ENCODE results near the gene HAUS3. TPM values are rescaled to one million over a fixed set of nuclear protein-coding genes. Genes with fewer than 3 reads are reported as not detected.

The HAUS3 gene
- total RNA-seq, 2 donors from 2014 or later, result 3.7 to 4.1 TPM

DNA sequence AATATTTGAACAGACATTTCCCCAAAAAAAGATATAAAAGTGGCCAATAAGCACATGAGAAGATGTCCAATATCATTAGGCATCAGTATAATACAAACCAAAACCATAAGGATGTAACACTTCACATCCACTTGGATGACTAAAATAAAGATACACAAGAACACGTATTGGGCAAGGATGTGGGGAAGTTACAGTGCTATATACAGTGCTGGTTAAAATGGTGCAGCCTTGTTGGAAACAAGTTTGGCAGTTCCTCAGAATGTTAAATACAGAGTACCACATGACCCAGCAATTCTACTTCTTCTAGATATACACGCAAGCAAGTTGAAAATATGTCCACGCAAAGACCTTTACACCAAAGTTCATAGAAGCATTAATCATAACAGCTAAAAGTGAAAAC lies 58.9 kb downstream of the HAUS3 start:
- no peak overlapping the region for H3K4me3 ChIP-seq
- peaks cover 0 to 26% of the 10 kb centered on the region in 2 donors for H3K9me3 ChIP-seq
- H3K36me3 ChIP-seq, result no peaks in the 10 kb centered on the region
- H3K27me3 ChIP-seq, result no peaks in the 10 kb centered on the region
- no peak overlapping the region for H3K27ac ChIP-seq
- DNase-seq (ENCODE audit: low spot score), result no peak
- no peaks in the 10 kb centered on the region for H3K4me1 ChIP-seq
- TF ChIP-seq, protein P1, sequence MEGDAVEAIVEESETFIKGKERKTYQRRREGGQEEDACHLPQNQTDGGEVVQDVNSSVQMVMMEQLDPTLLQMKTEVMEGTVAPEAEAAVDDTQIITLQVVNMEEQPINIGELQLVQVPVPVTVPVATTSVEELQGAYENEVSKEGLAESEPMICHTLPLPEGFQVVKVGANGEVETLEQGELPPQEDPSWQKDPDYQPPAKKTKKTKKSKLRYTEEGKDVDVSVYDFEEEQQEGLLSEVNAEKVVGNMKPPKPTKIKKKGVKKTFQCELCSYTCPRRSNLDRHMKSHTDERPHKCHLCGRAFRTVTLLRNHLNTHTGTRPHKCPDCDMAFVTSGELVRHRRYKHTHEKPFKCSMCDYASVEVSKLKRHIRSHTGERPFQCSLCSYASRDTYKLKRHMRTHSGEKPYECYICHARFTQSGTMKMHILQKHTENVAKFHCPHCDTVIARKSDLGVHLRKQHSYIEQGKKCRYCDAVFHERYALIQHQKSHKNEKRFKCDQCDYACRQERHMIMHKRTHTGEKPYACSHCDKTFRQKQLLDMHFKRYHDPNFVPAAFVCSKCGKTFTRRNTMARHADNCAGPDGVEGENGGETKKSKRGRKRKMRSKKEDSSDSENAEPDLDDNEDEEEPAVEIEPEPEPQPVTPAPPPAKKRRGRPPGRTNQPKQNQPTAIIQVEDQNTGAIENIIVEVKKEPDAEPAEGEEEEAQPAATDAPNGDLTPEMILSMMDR (IDR thresholded peaks at IDR 0.05), result no peak

DNA sequence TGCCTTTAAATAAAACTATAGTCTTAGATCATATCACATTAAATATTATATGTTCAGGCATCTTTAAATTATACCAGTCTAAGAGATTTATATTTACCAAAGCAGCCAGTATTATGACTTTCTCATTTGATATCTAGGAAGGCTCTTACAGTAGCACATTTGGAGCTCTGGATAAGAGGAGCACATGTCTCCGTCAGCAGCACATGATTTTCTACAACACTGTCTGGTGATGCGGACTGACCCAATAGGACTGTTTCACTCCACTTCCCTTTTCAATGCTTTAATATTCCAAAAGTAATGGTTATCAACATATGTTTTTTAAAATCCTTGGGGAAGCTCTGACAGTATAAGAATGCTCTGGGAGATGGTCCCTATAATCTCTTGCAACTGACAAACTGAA lies 61.5 kb downstream of the HAUS3 start:
- no peak overlapping the region for H3K27ac ChIP-seq
- no peaks in the 10 kb centered on the region for H3K36me3 ChIP-seq
- DNase-seq (ENCODE audit: low spot score), result no peak
- TF ChIP-seq, protein P1 (IDR thresholded peaks at IDR 0.05), result no peak
- H3K9me3 ChIP-seq, result peaks cover 0 to 10% of the 10 kb centered on the region in 2 donors
- H3K4me3 ChIP-seq, result no peak overlapping the region
- H3K4me1 ChIP-seq, result no peaks in the 10 kb centered on the region
- H3K27me3 ChIP-seq, result no peaks in the 10 kb centered on the region

DNA sequence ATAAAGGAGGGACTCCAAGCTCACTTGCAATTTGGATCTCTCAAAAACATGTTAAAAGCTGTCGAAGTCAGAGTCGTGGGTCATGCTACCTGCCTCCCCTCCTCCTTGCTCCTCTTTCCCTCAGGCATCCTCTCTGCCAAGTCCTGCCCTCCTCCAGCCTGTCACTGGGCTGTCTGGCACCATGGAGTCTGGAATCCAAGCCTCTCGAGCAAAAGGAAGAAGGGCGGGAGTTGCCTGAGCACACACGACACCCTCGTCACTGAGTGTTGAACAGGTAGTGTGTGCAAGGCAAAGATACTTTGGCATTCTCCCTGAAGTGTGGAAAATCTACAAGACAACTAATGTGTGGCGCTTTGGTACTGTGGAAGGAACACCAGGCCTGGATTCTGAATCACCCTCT lies 62.2 kb downstream of the HAUS3 start:
- H3K4me3 ChIP-seq, result no peak overlapping the region
- no peak overlapping the region for H3K27ac ChIP-seq
- no peaks in the 10 kb centered on the region for H3K27me3 ChIP-seq
- DNase-seq (ENCODE audit: low spot score), result no peak
- TF ChIP-seq, protein P1 (IDR thresholded peaks at IDR 0.05), result no peak
- H3K9me3 ChIP-seq, result peaks cover 0 to 10% of the 10 kb centered on the region in 2 donors
- no peaks in the 10 kb centered on the region for H3K36me3 ChIP-seq
- no peaks in the 10 kb centered on the region for H3K4me1 ChIP-seq

DNA sequence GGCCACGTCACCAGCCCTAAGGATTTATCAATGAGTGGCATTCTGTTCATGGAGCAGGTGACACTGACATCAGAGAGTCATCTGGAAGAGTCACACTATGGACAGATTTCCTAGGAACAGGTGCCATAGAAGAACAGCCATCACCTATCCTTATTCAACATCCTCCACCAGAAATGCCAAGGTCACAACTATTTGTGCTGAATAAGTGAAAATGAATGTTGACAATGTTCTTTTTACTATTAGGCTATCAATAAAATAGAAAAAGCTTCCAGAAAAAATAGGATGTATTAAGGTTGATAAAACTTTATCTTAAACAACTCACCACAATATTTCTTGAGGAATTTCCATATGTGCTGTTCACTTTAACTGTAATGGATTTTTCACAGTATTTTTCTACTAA lies 62.9 kb downstream of the HAUS3 start:
- H3K27me3 ChIP-seq, result no peaks in the 10 kb centered on the region
- no peak overlapping the region for H3K4me3 ChIP-seq
- H3K4me1 ChIP-seq, result no peaks in the 10 kb centered on the region
- DNase-seq (ENCODE audit: low spot score), result no peak
- no peaks in the 10 kb centered on the region for H3K36me3 ChIP-seq
- no peak overlapping the region for H3K27ac ChIP-seq
- TF ChIP-seq, protein P1 (IDR thresholded peaks at IDR 0.05), result no peak
- peaks cover 0 to 10% of the 10 kb centered on the region in 2 donors for H3K9me3 ChIP-seq

Other genes with a start within 250 kb of the HAUS3 start
- gene NELFA, start 233.1 kb downstream of the HAUS3 start, total RNA-seq, result 10 to 100 TPM in 1 of 2 donors, 1 to 10 TPM in 1; 8.0 to 12.7 TPM
- 1 to 10 TPM; 3.0 to 3.2 TPM for gene NAT8L, start 182.8 kb downstream of the HAUS3 start, total RNA-seq
- 1 to 10 TPM; 1.3 to 2.8 TPM for gene POLN, start within 50 bp of the HAUS3 start, total RNA-seq
- 10 to 100 TPM; 33.4 to 34.9 TPM for gene MXD4, start 20.0 kb upstream of the HAUS3 start, total RNA-seq
- 1 to 10 TPM; 3.4 to 6.0 TPM for gene ZFYVE28, start 176.5 kb upstream of the HAUS3 start, total RNA-seq
- gene CFAP99, start 176.8 kb upstream of the HAUS3 start, total RNA-seq, result not detected
- 10 to 100 TPM; 30.0 to 31.3 TPM for gene RNF4, start 227.0 kb upstream of the HAUS3 start, total RNA-seq